D721Med (cell line): Measurements from ENCODE around the gene ASIC3.

ENCODE experiments used
- DNase-seq: peaks from one replicate; pipeline ENCODE4 v3.0.0; 2011; ENCODE audit warnings: low spot score; ENCODE audit not compliant: insufficient read length
- FAIRE-seq: peaks from 2 replicates; lab custom pipeline; 2011; peaks lifted over from hg19 to GRCh38; lab: Jason Lieb, UNC
- TF ChIP-seq, protein P1 (sequence below): IDR thresholded peaks from 2 replicates; pipeline ENCODE4 v1.5.1; 2012; ENCODE audit warnings: mild to moderate bottlenecking, control low read depth; ENCODE audit not compliant: insufficient read depth; ENCODE audit errors: missing control alignments

Gene ASIC3

DNA sequence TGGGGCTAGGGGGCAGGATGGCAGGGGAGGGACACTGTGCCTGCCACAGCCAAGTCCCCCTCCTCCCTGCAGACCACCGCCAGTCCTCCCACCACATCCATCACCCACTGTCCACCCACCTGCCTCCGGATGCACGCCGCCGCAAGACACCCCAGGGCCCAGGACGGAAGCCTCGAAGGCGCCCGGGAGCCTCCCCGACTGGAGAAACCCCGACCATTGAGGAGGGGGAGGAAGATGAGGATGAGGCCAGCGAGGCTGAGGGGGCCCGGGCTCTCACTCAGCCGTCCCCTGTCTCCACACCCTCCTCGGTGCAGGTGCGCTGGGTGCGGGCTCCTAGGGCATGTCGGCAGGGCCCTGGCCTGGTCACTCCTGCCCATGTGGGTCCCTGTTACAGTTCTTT, 16.1 kb downstream of the ASIC3 start:
- DNase-seq (no peak), FAIRE-seq (no peak)
- TF ChIP-seq, protein P1, sequence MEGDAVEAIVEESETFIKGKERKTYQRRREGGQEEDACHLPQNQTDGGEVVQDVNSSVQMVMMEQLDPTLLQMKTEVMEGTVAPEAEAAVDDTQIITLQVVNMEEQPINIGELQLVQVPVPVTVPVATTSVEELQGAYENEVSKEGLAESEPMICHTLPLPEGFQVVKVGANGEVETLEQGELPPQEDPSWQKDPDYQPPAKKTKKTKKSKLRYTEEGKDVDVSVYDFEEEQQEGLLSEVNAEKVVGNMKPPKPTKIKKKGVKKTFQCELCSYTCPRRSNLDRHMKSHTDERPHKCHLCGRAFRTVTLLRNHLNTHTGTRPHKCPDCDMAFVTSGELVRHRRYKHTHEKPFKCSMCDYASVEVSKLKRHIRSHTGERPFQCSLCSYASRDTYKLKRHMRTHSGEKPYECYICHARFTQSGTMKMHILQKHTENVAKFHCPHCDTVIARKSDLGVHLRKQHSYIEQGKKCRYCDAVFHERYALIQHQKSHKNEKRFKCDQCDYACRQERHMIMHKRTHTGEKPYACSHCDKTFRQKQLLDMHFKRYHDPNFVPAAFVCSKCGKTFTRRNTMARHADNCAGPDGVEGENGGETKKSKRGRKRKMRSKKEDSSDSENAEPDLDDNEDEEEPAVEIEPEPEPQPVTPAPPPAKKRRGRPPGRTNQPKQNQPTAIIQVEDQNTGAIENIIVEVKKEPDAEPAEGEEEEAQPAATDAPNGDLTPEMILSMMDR: no peak

DNA sequence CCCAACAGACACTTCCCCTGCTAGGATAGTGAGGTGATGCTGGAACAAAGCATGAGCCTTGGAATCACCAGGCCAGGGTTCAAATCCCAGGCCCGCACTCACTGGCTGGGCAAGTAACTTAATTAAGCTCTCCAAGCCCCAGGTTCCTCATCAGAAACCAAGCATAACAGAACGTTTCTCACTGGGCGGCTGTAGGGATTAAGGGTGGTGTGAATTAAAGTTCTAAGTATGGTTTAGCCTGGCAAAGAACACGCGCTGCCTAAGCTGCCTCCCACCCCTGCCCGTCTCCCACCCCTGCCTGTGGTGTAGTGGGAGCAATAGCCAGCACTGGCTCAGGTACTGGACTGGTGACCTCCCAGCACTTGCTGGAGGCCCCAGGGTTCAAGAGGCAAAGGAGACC, 16.7 kb downstream of the ASIC3 start:
- DNase-seq (no peak), FAIRE-seq (no peak)
- TF ChIP-seq, protein P1: no peak

DNA sequence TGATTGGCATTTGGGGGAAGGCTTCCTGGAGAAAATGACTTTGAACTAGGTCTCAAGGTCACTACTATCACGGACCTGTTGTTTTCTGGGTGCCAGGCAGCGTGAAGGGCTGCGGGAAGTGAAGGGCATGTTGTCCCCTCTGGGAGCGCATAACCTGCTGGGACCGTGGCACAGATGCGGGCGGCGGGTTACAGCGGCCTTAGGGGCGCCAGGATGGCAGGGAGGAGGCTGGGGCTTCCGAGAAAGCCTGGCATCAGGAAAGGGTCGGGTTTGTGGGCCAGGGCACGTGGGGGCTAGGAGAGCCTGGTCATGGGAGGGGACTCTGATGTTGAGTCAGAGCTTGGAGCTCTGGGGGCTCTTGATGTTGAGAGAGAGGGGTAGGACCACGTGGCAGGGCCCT, 17.2 kb downstream of the ASIC3 start:
- TF ChIP-seq, protein P1: no peak
- FAIRE-seq (no peak), DNase-seq (no peak)

DNA sequence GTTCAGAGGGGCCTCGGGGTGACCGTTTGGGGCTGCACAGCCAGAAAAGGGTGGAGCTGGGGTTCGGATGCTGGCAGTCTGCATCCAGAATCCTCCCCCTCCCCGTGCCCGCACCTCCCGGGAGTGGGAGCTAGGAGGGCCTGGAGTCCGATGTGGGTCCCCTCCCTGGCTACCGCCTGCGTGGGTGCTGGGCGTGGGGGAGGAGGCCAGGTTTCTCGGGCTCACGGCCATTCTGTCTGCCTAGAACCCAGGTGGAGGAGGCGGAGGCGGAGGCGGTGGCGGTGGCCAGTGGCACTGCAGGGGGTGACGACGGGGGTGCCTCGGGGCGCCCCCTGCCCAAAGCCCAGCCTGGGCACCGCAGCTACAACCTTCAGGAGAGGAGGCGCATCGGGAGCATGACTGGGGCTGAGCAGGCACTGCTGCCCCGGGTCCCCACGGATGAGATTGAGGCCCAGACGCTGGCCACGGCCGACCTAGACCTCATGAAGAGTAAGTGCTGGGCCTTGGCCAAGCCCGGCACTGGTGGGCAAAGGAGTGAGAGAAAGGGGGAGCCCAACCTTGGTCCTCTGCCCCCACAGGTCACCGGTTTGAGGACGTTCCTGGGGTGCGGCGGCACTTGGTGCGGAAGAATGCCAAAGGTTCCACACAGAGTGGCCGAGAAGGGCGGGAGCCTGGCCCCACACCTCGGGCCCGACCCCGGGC, 18.1 kb downstream of the ASIC3 start:
- DNase-seq: no peak
- no peak for FAIRE-seq
- TF ChIP-seq, protein P1: no peak

DNA sequence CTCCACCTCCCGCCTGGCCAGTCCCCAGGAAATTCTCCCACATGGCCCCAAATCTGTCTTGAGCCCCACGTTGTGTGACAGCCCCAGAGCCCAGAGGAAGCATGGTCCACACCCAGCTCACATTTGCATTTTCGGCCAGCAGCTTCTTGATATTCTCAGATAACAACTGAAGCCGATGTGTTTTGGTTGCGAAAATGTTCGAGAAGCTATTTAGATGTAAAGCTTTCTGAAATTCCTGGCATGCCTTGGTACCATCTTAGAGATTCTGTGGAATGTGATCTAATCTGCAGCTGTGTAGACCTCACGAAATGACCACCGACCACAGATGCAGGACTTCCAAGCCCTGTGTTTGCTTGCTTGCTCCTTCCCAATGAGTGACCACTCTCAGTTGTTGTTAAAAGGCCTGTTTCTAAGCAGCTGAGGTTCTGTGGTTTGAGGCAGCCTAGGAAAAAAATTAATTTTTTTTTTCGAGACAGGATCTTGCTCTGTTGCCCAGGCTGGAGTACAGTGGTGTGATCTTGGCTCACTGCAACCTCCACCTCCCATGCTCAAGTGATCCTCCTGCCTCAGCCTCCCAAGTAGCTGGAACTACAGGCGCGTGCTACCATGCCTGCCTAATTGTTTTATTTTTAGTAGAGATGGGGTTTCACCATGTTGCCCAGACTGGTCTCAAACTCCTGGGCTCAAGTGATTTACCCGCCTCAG, 19.9 kb downstream of the ASIC3 start:
- TF ChIP-seq, protein P1: no peak
- no peak for FAIRE-seq
- no peak for DNase-seq

DNA sequence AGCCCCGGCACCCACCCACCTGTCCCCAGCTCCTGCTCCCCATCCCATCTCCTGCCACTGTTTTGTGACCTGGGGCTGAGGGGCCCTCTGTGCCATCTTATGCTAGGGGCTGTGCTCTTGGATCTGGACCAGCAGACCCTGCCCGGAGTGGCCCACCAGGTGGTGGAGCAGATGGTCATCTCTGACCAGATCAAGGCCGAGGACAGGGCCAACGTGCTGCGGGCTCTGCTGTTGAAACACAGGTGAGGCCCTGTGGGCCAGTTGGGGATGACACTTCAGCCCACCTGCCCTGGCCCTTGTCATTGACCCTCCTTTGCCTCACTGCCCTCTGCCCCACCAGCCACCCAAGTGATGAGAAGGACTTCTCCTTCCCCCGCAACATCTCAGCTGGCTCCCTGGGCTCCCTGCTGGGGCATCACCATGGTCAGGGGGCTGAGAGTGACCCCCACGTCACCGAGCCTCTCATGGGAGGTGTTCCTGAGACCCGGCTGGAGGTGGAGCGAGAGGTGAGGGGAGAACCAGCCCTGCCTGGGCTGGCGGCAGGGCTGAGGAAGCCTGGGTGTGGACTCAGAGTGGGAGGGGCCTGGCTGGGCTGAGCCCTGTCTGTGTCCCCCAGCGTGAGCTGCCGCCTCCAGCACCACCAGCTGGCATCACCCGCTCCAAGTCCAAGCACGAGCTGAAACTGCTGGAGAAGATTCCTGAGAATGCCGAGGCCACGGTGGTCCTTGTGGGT, 21.7 kb downstream of the ASIC3 start:
- TF ChIP-seq, protein P1: no peak
- no peak for FAIRE-seq
- no peak for DNase-seq
